Measurements from ENCODE around the gene ASPSCR1.

The ASPSCR1 gene

DNA sequence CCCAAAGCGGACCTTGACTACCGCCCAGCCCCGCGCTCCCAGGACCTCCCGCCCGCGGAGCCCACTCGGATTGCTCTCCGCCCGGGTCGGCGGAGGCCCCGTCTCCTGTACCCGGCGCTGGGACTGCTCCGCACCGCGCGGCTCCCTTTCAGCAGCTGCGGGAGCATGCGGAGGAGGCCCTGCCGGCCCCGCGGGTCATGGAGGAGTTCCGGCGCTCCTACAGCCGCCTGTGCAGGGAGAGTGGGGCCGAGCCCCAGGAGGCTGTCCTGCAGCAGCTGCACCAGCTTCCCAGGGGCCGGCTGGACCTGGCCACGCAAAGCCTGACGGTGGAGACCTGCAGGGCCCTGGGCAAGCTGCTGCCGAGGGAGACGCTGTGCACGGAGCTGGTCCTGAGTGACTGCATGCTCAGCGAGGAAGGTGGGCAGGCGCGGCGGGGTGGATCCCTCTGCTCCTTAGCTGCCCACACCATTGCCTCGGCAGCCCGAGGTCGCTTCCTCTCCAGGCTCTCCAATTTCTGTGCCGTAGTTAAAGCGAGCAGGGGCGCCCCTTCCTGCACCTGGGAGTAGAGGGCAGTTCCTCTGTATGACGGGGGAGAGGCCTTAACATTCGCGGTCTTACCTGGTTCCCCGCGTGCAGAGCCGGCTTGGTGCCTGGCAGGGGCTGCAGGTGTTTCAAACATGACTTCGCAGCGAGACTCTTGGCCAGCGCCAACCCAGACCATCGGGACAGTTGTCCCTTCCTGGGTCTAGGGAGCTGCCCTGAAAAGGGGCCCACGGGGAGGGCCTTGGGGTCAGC is 46.2 kb downstream of the ASPSCR1 start:
- Histone ChIP-seq H3K27me3 (ENCODE audit: control insufficient read depth in 1 of 2, insufficient read depth in 2 of 2, low read length in 2 of 2) (no peaks in the 10 kb centered on the region), H3K36me3 (ENCODE audit: control insufficient read depth in 2 of 2, insufficient read depth in 2 of 2, low read length in 2 of 2) (peaks cover 2 to 3% of the 10 kb centered on the region in 2 donors), H3K27ac (ENCODE audit: low read length) (no peak overlapping the region), H3K9ac (ENCODE audit: low read length in 2 of 2) (peak overlapping the region; percentile 53 to 55), H3K4me1 (ENCODE audit: control insufficient read depth, insufficient read depth, low read length) (peaks cover 37% of the 10 kb centered on the region), H3K4me3 (ENCODE audit: low read length in 2 of 2) (peak overlapping the region; percentile 76 to 79), H3K9me3 (ENCODE audit: control insufficient read depth in 2 of 2, low read length in 2 of 2) (no peaks in the 10 kb centered on the region)

DNA sequence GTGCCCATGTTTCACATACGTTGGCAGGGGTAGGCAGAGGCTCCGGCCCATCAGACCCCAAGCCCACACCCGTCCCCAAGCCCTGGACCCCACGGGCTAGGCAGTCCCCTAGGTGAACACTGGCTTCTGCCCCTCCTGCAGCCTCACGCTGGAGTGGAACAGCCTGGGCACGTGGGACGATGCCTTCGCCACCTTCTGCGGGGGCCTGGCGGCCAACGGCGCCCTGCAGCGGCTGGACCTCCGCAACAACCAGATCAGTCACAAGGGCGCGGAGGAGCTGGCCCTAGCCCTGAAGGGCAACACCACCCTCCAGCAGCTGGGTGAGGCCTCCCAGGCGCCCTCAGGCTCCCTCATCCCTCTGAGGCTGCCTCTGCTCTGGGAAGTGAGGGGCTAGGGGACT is 47.4 kb downstream of the ASPSCR1 start:
- no peak overlapping the region for H3K27ac ChIP-seq (ENCODE audit: low read length)
- H3K4me3 ChIP-seq (ENCODE audit: low read length in 2 of 2), result no peak overlapping the region
- H3K27me3 ChIP-seq (ENCODE audit: control insufficient read depth in 1 of 2, insufficient read depth in 2 of 2, low read length in 2 of 2), result no peaks in the 10 kb centered on the region
- no peak overlapping the region for H3K9ac ChIP-seq (ENCODE audit: low read length in 2 of 2)
- no peaks in the 10 kb centered on the region for H3K9me3 ChIP-seq (ENCODE audit: control insufficient read depth in 2 of 2, low read length in 2 of 2)
- no peaks in the 10 kb centered on the region for H3K36me3 ChIP-seq (ENCODE audit: control insufficient read depth in 2 of 2, insufficient read depth in 2 of 2, low read length in 2 of 2)
- peaks cover 38% of the 10 kb centered on the region for H3K4me1 ChIP-seq (ENCODE audit: control insufficient read depth, insufficient read depth, low read length)

DNA sequence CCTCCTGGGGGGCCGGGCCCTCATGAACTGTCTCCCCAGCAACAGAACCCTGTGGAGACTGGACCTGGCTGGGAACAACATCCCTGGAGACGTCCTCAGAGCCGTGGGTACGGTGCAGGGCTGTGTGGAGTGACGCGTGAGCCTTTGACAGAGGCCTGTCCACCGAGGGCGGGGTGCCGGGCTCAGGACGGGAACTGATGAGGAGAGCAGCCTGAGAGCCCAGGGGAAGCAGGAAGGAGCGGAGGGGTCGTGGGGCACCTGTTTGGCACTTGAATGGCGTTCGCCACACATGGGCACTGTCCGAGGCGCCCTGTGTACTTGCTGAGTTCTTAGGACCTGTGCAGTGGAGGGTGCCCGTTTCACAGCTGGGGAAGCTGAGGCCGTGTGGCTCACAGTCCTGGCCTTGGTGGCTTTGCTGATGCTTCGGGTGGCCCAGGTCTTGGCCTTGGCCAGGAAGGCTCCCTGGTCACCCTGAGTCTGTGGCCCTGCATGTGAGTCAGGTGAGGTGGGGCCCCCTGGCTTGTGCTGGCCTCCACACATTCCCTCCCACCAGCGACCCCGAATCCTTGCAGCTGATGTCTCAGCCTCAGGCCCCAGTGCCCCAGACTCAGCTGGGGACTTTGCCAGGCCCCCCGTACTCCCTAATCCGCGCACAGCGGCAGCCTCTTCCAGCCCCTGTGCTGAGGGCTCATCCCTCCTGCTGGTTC is 48.1 kb downstream of the ASPSCR1 start:
- no peak overlapping the region for H3K4me3 ChIP-seq (ENCODE audit: low read length in 2 of 2)
- no peaks in the 10 kb centered on the region for H3K9me3 ChIP-seq (ENCODE audit: control insufficient read depth in 2 of 2, low read length in 2 of 2)
- H3K4me1 ChIP-seq (ENCODE audit: control insufficient read depth, insufficient read depth, low read length), result peaks cover 45% of the 10 kb centered on the region
- H3K27ac ChIP-seq (ENCODE audit: low read length), result no peak overlapping the region
- no peaks in the 10 kb centered on the region for H3K27me3 ChIP-seq (ENCODE audit: control insufficient read depth in 1 of 2, insufficient read depth in 2 of 2, low read length in 2 of 2)
- no peak overlapping the region for H3K9ac ChIP-seq (ENCODE audit: low read length in 2 of 2)
- no peaks in the 10 kb centered on the region for H3K36me3 ChIP-seq (ENCODE audit: control insufficient read depth in 2 of 2, insufficient read depth in 2 of 2, low read length in 2 of 2)

DNA sequence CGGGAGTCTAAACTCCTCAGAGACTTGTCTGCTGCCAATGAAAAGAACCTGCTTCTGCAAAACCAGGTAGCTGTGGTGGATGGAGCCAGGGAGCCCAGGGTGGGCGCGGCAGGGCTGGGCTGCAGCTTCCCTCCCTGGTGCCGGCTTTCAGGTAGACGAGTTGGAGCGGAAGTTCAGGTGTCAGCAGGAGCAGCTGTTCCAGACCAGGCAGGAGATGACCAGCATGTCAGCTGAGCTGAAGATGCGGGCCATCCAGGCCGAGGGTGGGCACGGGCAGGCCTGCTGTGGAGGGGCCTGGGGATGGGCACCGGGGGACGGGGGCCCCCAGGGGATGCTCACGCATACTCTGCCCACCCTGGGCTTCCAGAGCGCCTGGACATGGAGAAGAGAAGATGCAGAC is 50.8 kb downstream of the ASPSCR1 start:
- Histone ChIP-seq H3K27me3 (ENCODE audit: control insufficient read depth in 1 of 2, insufficient read depth in 2 of 2, low read length in 2 of 2) (peaks cover 0 to 12% of the 10 kb centered on the region in 2 donors), H3K36me3 (ENCODE audit: control insufficient read depth in 2 of 2, insufficient read depth in 2 of 2, low read length in 2 of 2) (no peaks in the 10 kb centered on the region), H3K4me1 (ENCODE audit: control insufficient read depth, insufficient read depth, low read length) (peaks cover 40% of the 10 kb centered on the region), H3K9me3 (ENCODE audit: control insufficient read depth in 2 of 2, low read length in 2 of 2) (no peaks in the 10 kb centered on the region), H3K9ac (ENCODE audit: low read length in 2 of 2) (no peak overlapping the region), H3K4me3 (ENCODE audit: low read length in 2 of 2) (no peak overlapping the region), H3K27ac (ENCODE audit: low read length) (no peak overlapping the region)

DNA sequence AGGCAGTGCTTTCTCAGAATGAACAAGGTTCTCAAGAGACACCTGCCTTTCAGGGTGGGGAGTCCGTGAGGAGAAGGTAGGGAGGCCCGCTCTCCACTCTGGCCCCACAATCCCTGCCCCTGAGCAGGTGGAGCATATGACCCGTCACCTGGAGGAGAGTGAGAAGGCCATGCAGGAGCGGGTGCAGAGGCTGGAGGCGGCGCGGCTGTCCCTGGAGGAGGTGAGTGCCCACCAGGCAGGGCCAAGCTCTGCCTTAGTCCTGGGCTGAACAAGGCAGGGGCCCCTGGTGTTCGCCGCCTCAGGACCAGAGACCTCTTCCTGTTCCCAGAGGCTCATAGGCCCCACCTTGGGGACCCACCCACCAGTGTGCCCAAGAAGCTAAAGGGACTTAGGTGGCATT is 51.5 kb downstream of the ASPSCR1 start:
- H3K4me3 ChIP-seq (ENCODE audit: low read length in 2 of 2), result no peak overlapping the region
- H3K4me1 ChIP-seq (ENCODE audit: control insufficient read depth, insufficient read depth, low read length), result peaks cover 33% of the 10 kb centered on the region
- H3K9ac ChIP-seq (ENCODE audit: low read length in 2 of 2), result no peak overlapping the region
- H3K9me3 ChIP-seq (ENCODE audit: control insufficient read depth in 2 of 2, low read length in 2 of 2), result no peaks in the 10 kb centered on the region
- H3K27ac ChIP-seq (ENCODE audit: low read length), result no peak overlapping the region
- peaks cover 0 to 12% of the 10 kb centered on the region in 2 donors for H3K27me3 ChIP-seq (ENCODE audit: control insufficient read depth in 1 of 2, insufficient read depth in 2 of 2, low read length in 2 of 2)
- H3K36me3 ChIP-seq (ENCODE audit: control insufficient read depth in 2 of 2, insufficient read depth in 2 of 2, low read length in 2 of 2), result no peaks in the 10 kb centered on the region

DNA sequence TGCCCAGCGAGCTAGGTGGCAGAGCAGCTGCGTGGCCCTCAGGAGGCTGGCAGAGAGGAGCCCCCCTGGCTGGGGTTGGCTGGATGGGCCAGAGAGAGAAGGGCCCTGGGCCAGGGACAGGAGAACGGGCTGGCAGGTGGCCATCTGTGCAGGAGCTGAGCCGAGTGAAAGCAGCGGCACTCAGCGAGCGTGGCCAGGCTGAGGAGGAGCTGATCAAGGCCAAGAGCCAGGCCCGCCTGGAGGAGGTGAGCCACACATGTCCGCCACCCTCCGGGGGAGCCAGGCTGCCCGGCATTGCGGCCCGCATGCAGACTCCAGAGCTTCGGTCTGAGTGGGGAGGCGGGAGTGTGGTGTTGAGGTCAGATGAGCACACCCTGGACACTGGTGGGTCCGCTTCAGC is 52.0 kb downstream of the ASPSCR1 start:
- no peak overlapping the region for H3K27ac ChIP-seq (ENCODE audit: low read length)
- H3K4me3 ChIP-seq (ENCODE audit: low read length in 2 of 2), result no peak overlapping the region
- no peak overlapping the region for H3K9ac ChIP-seq (ENCODE audit: low read length in 2 of 2)
- H3K9me3 ChIP-seq (ENCODE audit: control insufficient read depth in 2 of 2, low read length in 2 of 2), result no peaks in the 10 kb centered on the region
- H3K4me1 ChIP-seq (ENCODE audit: control insufficient read depth, insufficient read depth, low read length), result peaks cover 29% of the 10 kb centered on the region
- H3K27me3 ChIP-seq (ENCODE audit: control insufficient read depth in 1 of 2, insufficient read depth in 2 of 2, low read length in 2 of 2), result peaks cover 0 to 12% of the 10 kb centered on the region in 2 donors
- no peaks in the 10 kb centered on the region for H3K36me3 ChIP-seq (ENCODE audit: control insufficient read depth in 2 of 2, insufficient read depth in 2 of 2, low read length in 2 of 2)

DNA sequence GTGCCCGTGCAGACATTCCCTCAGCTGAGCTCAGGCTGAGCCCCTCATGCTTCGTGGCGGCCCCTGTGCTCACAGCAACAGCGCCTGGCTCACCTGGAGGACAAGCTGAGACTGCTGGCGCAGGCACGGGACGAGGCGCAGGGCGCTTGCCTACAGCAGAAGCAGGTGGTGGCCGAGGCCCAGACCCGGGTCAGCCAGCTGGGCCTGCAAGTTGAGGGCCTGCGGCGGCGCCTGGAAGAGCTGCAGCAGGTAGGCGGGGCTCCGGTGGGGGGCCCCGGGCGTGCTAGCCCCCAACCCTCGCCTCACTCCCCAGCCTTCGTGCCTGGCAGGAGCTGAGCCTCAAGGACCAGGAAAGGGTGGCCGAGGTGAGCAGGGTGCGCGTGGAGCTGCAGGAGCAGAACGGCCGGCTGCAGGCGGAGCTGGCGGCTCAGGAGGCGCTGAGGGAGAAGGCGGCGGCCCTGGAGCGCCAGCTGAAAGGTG is 52.6 kb downstream of the ASPSCR1 start:
- Histone ChIP-seq H3K4me3 (ENCODE audit: low read length in 2 of 2) (peak overlapping the region in 1 of 2 donors; percentile 71), H3K9me3 (ENCODE audit: control insufficient read depth in 2 of 2, low read length in 2 of 2) (no peaks in the 10 kb centered on the region), H3K9ac (ENCODE audit: low read length in 2 of 2) (no peak overlapping the region), H3K4me1 (ENCODE audit: control insufficient read depth, insufficient read depth, low read length) (peaks cover 25% of the 10 kb centered on the region), H3K27ac (ENCODE audit: low read length) (no peak overlapping the region), H3K36me3 (ENCODE audit: control insufficient read depth in 2 of 2, insufficient read depth in 2 of 2, low read length in 2 of 2) (no peaks in the 10 kb centered on the region), H3K27me3 (ENCODE audit: control insufficient read depth in 1 of 2, insufficient read depth in 2 of 2, low read length in 2 of 2) (peaks cover 0 to 12% of the 10 kb centered on the region in 2 donors)

DNA sequence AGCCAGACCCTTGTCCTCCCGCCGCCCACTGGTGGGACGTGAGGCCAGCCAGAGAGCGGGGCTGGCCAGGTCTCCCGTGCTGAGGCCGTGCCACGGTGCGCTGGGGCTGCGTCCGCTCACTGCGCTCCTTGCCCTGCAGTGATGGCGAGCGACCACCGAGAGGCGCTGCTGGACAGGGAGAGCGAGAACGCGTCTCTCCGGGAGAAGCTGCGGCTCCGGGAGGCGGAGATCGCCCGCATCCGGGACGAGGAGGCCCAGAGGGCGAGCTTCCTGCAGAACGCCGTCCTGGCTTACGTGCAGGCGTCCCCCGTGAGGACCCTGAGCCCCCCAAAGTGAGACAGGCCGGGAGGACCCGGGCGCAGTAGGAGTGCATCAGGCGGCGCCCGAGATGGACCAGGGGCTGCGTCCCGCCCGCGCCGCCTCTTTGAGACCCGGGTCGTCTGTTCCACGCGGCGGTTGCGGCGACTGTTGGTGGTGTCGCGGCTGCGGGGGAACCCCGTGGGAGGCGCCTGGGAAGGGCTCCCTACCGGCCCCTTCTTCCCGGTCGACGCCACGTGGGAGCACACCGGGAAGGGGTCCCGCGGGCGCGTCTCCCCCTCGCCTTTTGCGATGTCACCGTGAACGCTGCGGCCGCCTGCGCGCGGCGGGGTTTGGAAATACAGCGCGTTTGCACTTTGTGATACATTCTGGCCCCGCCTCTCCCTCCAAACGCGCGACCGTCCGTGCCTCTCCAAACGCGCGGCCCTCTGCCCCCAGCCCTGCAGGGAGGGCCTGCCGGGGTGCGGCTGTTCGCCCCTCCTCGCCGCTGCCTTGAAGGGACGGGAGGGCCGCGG is 53.3 kb downstream of the ASPSCR1 start:
- H3K4me3 ChIP-seq (ENCODE audit: low read length in 2 of 2), result peak overlapping the region; percentile 52 to 71
- H3K4me1 ChIP-seq (ENCODE audit: control insufficient read depth, insufficient read depth, low read length), result peaks cover 25% of the 10 kb centered on the region
- H3K27ac ChIP-seq (ENCODE audit: low read length), result no peak overlapping the region
- no peaks in the 10 kb centered on the region for H3K9me3 ChIP-seq (ENCODE audit: control insufficient read depth in 2 of 2, low read length in 2 of 2)
- no peaks in the 10 kb centered on the region for H3K36me3 ChIP-seq (ENCODE audit: control insufficient read depth in 2 of 2, insufficient read depth in 2 of 2, low read length in 2 of 2)
- H3K9ac ChIP-seq (ENCODE audit: low read length in 2 of 2), result peak overlapping the region in 1 of 2 donors; percentile 28
- H3K27me3 ChIP-seq (ENCODE audit: control insufficient read depth in 1 of 2, insufficient read depth in 2 of 2, low read length in 2 of 2), result peaks cover 0 to 12% of the 10 kb centered on the region in 2 donors

DNA sequence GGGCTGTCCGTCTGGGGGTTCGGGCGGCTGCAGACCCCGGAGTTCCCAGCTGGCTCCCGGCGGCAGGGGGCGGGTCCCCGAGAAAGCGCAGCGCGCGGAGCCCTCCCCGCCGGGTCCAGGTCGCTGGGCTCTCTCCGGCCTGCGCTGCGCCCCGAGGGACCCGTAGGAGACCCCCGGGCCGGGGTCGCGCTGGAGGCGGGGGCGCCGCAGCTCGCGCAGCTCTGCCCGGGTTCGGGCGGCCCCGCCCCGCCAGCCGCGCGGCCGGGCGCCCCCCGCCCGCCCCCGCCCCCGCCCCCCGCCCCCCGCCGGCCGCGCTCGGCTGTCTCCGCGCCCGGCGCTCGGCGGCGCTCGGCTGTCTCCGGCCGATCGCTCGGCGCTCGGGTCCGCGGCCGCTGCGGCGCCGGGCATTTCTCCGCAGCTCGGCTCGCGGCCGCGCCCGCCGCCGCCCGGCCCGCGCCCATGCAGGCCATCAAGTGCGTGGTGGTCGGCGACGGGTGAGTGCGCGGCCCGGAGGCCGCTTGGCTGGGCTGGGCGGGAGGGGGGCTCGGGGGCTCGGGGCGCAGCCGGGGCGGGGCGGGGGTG is 54.0 kb downstream of the ASPSCR1 start, which contains the start of gene RAC3:
Gene RAC3 (plus strand): TSS at position 376 of the 582 bp plus-strand sequence. CDS start 84 bp downstream, at position 460.
- peak within 1 kb of the TSS; percentile 28 to 47 for H3K9ac ChIP-seq (ENCODE audit: low read length in 2 of 2)
- H3K9me3 ChIP-seq (ENCODE audit: control insufficient read depth in 2 of 2, low read length in 2 of 2), result no peaks in the 10 kb centered on the region
- no peaks in the 10 kb centered on the region for H3K36me3 ChIP-seq (ENCODE audit: control insufficient read depth in 2 of 2, insufficient read depth in 2 of 2, low read length in 2 of 2)
- H3K4me3 ChIP-seq (ENCODE audit: low read length in 2 of 2), result peak within 1 kb of the TSS; percentile 52 to 71
- no peak within 1 kb of the TSS for H3K27ac ChIP-seq (ENCODE audit: low read length)
- peaks cover 32% of the 10 kb centered on the region for H3K4me1 ChIP-seq (ENCODE audit: control insufficient read depth, insufficient read depth, low read length)
- peaks cover 0 to 12% of the 10 kb centered on the region in 2 donors for H3K27me3 ChIP-seq (ENCODE audit: control insufficient read depth in 1 of 2, insufficient read depth in 2 of 2, low read length in 2 of 2)

All from stomach smooth muscle (tissue), 2 donors.